ENCODE data around the gene CACNG1.
A peak's percentile ranks its signal among the peaks of the same experiment; 100 is the strongest.
"Not testable (repeated sequence)": the region's sequence is repeated elsewhere in the genome, so short reads cannot be mapped to it uniquely, and the experiment has no call there.

CACNG1 gene

DNA sequence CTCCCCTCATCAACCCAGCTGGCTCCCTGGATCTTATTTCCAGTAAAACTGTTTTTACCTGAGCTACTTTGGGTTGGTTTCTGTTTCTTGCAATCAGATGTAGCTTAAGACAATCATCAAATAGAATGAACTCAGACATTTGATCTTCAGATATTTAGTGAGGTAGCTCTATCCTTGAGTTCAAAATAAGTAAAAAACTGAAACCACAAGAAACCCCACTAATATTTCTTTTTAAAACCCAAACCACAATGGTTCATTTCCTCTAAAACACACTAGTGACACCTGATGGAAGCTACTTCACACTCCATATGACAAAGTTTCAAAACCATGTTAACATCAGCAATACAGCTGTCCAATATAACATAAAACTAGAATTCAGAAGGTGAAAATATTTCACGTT, 37.8 kb downstream of the CACNG1 start:
- DNase-seq, result peak; percentile 51

DNA sequence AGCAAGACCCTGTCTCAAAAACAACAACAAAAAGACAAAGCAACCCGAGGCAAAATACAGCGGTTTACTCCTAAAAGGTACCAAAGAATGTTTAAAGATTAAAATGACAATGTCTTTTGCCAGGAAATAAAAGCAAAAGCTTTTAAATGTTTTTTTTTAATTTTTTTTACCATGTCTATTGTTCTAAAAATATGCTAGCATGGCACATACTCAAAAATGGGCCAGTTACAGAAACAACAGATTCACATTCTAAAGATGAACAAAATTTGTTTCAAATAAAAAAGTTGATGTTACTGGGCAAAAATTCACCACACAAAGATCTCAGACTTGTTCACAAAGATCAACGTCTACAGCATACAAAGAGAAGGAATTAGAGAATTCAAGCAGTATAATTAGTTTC, 41.1 kb downstream of the CACNG1 start:
- DNase-seq, result no peak

DNA sequence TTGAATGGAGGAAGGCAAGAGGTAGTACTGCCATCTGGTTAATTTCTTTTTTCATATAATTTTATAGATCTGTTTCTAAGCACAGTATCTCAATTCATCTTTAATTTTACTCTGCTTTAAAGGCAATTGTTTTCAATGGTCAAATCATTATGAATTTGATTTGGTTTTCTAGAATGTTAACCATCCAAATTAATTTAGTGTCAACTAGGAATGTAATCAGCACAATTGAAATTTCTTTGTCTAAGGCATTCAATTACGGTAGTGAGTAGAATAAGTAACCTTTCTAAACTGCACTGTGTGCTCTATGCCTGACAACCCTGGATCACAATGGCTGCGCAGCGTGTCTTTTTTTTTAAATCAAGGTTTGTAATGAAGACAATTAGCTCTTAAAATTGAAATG, 44.3 kb downstream of the CACNG1 start:
- no peak for DNase-seq

DNA sequence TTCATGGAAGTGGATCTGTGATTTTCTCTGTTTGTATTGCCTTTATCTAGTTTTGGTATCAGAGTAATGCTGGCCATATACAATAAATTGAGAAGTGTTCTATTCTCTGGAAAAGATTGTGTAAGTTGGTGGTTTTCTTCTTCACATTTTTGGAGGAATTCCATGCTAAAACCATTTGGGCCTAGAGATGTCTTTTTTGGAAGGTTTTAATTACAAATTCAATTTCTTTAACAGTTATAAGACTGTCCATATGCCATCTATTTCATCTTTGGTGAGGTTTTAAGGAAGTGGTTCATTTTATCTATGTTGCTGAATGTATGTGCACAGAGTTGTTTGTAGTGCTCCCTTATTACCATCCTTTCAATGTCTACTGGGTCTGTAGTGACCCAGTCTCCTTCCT, 46.0 kb downstream of the CACNG1 start:
- no peak for DNase-seq

DNA sequence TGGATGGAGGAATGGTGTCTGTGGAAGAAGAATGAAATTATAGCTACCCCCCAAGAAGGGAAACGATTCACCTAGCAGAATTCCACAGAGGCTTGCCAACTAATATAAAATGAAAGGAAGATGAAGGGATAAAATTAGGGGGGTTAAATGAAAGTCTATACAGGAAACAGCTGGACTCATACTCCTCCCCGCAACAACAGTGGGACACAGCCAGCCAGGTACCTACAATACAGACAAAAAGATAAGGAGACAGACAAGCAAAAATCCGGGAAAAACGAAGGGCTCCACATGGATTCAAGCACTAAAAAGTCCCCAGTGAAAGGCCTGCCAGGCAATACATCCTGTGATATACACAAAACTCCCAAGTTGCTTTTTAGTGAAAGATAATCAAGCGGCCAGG, 47.9 kb downstream of the CACNG1 start:
- no peak for DNase-seq

DNA sequence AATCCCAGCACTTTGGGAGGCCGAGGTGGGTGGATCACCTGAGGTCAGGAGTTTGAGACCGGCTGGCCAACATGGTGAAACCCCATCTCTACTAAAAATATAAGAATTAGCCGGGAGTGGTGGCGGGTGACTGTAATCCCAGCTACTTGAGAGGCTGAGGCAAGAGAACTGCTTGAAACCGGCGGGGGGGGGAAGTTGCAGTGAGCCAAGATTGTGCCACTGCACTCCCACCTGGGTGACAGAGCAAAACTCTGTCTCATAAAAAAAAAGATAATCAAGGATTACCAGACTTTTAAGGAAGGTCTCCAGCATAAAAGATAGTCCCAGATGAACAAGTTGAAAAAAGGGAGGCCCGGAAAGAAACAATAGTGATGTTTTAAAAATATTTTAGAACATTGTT, 48.4 kb downstream of the CACNG1 start:
- DNase-seq, result not testable (repeated sequence)

DNA sequence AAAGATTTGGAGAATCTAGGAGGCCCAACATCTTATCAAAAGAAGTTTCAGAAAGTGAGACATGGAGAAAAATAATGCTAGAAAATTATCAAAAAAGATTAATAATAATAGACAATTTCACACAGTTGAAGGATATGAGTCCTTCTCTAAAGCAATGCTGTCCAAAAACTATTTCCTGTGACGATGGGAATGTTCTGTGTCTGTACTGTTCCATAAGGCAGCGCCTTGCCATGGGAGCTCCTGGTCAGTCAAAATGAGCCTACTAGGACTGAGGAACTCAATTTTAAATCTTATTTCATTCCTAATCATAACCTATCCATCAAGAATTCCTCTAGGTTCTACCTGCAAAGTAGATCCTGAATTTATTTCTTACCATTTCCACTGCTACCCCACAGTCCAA, 49.0 kb downstream of the CACNG1 start:
- DNase-seq, result no peak

DNA sequence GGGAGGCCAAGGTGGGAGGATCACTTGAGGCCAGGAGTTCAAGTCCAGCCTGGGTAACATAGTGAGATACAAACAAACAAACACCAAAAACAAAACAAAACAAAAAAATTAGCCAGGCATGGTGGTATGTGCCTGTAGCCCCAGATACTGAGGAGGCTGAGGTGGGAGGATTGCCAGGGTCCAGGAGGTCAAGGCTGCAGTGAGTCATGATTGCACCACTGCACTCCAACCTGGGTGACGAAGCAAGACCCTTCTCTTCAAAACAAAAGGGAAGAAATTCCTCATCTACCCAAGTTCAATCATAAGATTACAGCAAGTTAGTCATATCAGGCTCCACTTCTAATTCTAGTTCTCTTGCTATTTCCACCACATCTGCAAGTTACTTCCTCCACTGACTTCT, 50.9 kb downstream of the CACNG1 start:
- DNase-seq, result not testable (repeated sequence)

DNA sequence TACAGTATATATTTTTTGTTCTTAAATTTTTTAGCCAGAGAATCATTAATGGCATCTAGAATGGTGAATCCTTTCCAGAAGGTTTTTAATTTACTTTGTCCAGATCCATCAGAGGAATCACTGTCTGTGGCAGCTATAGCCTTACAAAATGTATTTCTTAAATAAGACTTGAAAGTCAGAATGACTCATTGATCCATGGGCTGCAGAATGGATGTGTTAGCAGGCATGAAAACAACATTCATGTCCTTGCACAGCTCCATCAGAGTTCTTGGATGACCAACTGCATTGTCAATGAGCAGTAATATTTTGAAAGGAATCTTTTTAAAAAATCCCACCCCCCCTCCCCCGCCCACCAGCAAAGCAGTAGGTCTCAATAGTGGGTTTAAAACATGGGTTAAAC, 51.4 kb downstream of the CACNG1 start:
- no peak for DNase-seq

DNA sequence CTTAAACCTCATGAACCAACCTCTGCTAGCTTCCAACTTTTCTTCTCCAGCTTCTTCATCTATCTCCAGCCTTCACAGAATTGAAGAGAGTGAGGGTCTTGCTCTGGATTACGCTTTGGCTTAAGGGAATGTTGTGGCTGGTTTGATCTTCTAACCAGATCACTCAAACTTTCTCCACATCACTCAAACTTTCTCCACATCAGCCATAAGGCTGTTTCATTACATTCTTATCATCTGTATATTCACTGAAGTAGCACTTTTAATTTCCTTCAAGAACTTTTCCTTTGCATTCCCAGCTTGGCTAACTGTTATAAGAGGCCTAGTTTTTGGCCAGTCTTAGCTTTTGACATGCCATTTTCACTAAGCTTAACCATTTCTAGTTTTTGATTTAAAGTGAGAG, 52.3 kb downstream of the CACNG1 start:
- no peak for DNase-seq

DNA sequence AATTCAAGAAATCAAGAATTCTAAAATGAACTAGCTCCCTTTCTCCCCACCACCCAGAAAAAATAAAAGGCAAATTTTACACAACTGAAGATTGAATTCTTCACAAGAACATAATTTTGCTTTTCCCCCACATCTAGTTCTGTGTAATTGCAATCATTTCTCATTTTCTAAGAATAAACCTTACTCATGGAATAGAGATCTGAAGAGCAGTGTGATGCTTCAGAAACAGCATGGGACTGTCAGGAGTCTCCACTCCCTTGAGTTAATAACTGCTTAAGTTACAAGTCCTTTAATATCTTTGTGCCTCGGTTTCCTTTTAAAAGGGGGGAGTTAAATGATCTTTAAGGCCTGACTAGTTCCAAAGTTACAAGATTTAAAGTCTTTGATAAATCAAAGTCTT, 53.7 kb downstream of the CACNG1 start:
- DNase-seq, result no peak

DNA sequence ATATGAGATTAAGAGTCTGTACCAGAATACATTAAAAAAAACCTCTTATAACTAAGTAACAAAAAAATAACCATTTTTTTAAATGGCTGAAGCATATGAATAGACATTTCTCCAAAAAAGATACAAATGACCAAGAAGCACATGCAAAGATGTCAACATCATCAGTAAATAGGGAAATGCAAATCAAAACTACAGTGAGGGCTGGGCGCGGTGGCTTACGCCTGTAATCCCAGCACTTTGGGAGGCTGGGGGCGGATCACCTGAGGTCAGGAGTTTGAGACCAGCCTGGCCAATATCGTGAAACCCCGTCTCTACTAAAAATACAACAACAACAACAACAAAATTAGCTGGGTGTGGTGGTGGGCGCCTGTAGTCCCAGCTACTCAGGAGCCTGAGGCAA, 60.3 kb downstream of the CACNG1 start:
- not testable (repeated sequence) for DNase-seq

DNA sequence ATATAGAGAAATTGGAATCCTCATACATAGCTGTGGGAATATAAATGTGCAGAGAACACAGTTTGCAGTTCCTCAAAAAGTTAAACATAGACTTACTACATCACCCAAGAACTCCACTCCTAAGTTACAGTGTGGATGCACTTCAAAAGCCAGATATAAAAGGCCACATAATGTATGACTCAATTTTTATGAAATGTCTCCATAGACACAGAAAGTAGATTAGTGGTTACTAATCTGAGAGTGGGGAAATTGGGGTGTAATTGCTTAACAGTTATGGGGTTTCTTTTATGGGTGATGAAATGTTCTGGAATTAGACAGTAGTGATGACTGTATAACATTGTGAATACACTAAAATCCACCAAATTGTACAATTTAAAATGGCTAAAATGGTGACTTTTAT, 60.9 kb downstream of the CACNG1 start:
- DNase-seq, result no peak
